ENCODE measurements around the gene COL10A1. TPM values are rescaled to one million over a fixed set of nuclear protein-coding genes. Genes with fewer than 3 reads are reported as not detected.

The COL10A1 gene
- total and polyA plus RNA-seq, 2 of the 4 experiments (the other 2 are of a cell fraction) = 0.05 TPM; not detected in 1

DNA sequence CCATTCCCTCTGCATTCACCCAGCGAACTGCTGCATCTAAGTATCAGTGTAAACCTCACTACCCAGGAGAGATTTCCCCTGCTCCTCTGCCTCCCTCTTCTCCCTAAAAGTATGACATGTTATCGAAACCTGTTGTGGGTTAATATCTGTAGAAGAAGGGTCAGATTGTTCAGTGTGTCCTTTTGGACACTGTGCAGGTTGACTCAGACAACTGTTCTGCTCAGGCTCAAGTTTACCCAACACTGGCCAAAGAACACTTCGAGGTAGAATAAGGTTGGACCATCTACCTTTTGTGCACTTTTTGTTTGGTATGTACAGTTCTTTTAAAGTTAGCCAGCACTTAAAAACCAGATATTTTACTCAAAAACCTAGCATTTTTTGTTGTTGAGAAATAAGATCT lies 20.7 kb downstream of the COL10A1 start:
- no peak overlapping the region for H2AK9ac ChIP-seq (replicated peaks; ENCODE audit: low read depth, low read length, poor library complexity)
- CTCF ChIA-PET = no interaction called here
- in situ Hi-C loops (cut with MboI; ENCODE audit: low sequenced_read_pairs) = no loop called here

More for the DNA sequence above, 20.7 kb downstream of the COL10A1 start:
- dilution Hi-C loops (cut with HindIII; ENCODE audit: low sequenced_read_pairs, unreplicated experiment) (no loop called here), intact Hi-C loops (cut with micrococcal nuclease) (no loop called here)
- peaks cover 4% of the 10 kb centered on the region for H3K36me3 ChIP-seq (ENCODE audit: control insufficient read depth, insufficient read depth, low read length)
- peaks cover 20 to 22% of the 10 kb centered on the region in 2 experiments; a peak in 3 of 4 replicates for H3K79me1 ChIP-seq (ENCODE audit: low read depth in 1 of 2, low read length in 2 of 2)
- H3K9ac ChIP-seq (ENCODE audit: low read depth, low read length) = no peak overlapping the region
- H3K9me3 ChIP-seq (ENCODE audit: control insufficient read depth, insufficient read depth, low read length) = no peaks in the 10 kb centered on the region
- TF ChIP-seq SMC3 (IDR thresholded peaks at IDR 0.05; ENCODE audit: low read depth, low read length) (no peak), NFE2L2 (IDR thresholded peaks at IDR 0.05; ENCODE audit: low read depth, low read length) (no peak), FOS (IDR thresholded peaks at IDR 0.05; ENCODE audit: low read depth, low read length) (no peak), BHLHE40 (IDR thresholded peaks at IDR 0.05; ENCODE audit: low read depth, low read length) (no peak), RAD21 (IDR thresholded peaks at IDR 0.05; ENCODE audit: low read length) (no peak), CHD1 (IDR thresholded peaks at IDR 0.05; ENCODE audit: low read depth, low read length) (no peak), MAFK (IDR thresholded peaks at IDR 0.05; ENCODE audit: low read depth, low read length) (no peak), CEBPB (IDR thresholded peaks at IDR 0.05; ENCODE audit: low read depth, low read length) (no peak), RCOR1 (IDR thresholded peaks at IDR 0.05; ENCODE audit: insufficient replicate concordance, low read length) (no peak), MAZ (IDR thresholded peaks at IDR 0.05; ENCODE audit: borderline replicate concordance, low read depth, low read length) (no peak), POLR2A (IDR thresholded peaks at IDR 0.05; ENCODE audit: low read depth, low read length) (no peak), MXI1 (IDR thresholded peaks at IDR 0.05; ENCODE audit: borderline replicate concordance, low read depth, low read length) (no peak), RFX5 (IDR thresholded peaks at IDR 0.05; ENCODE audit: low read depth, low read length) (no peak)
- TF ChIP-seq, protein P1, sequence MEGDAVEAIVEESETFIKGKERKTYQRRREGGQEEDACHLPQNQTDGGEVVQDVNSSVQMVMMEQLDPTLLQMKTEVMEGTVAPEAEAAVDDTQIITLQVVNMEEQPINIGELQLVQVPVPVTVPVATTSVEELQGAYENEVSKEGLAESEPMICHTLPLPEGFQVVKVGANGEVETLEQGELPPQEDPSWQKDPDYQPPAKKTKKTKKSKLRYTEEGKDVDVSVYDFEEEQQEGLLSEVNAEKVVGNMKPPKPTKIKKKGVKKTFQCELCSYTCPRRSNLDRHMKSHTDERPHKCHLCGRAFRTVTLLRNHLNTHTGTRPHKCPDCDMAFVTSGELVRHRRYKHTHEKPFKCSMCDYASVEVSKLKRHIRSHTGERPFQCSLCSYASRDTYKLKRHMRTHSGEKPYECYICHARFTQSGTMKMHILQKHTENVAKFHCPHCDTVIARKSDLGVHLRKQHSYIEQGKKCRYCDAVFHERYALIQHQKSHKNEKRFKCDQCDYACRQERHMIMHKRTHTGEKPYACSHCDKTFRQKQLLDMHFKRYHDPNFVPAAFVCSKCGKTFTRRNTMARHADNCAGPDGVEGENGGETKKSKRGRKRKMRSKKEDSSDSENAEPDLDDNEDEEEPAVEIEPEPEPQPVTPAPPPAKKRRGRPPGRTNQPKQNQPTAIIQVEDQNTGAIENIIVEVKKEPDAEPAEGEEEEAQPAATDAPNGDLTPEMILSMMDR (conservative IDR thresholded peaks at IDR 0.05; ENCODE audit: low read depth, low read length) = no peak
- TF ChIP-seq, protein P2, sequence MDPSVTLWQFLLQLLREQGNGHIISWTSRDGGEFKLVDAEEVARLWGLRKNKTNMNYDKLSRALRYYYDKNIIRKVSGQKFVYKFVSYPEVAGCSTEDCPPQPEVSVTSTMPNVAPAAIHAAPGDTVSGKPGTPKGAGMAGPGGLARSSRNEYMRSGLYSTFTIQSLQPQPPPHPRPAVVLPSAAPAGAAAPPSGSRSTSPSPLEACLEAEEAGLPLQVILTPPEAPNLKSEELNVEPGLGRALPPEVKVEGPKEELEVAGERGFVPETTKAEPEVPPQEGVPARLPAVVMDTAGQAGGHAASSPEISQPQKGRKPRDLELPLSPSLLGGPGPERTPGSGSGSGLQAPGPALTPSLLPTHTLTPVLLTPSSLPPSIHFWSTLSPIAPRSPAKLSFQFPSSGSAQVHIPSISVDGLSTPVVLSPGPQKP (IDR thresholded peaks at IDR 0.05; ENCODE audit: borderline replicate concordance, low read depth, low read length) = no peak
- TF ChIP-seq, protein P3, sequence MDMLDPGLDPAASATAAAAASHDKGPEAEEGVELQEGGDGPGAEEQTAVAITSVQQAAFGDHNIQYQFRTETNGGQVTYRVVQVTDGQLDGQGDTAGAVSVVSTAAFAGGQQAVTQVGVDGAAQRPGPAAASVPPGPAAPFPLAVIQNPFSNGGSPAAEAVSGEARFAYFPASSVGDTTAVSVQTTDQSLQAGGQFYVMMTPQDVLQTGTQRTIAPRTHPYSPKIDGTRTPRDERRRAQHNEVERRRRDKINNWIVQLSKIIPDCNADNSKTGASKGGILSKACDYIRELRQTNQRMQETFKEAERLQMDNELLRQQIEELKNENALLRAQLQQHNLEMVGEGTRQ (IDR thresholded peaks at IDR 0.05; ENCODE audit: low read depth, low read length) = no peak
- no peak for DNase-seq
- no peak overlapping the region for H3K4me2 ChIP-seq (ENCODE audit: low read depth, low read length)
- no peak overlapping the region for H3K4me3 ChIP-seq (ENCODE audit: insufficient read depth, low read depth, low read length)
- no peaks in the 10 kb centered on the region for H4K20me1 ChIP-seq (ENCODE audit: insufficient read depth, low read length)
- no peak overlapping the region for H2AFZ ChIP-seq (replicated peaks; ENCODE audit: low read length, poor library complexity)
- no peaks in the 10 kb centered on the region for H3K27me3 ChIP-seq (ENCODE audit: control insufficient read depth, insufficient read depth, low read length)
- H2AK5ac ChIP-seq (ENCODE audit: low read depth, low read length) = no peak overlapping the region
- no CpG with 5 or more reads among the region's 3 CpGs for WGBS, 2 experiments (ENCODE audit: extremely low coverage in 2 of 2, insufficient read length in 1 of 2)
- ATAC-seq (ENCODE audit: low read depth) = no peak
- no peak overlapping the region for H4K5ac ChIP-seq (ENCODE audit: low read depth, low read length)
- peaks cover 20% of the 10 kb centered on the region for H3K4me1 ChIP-seq (ENCODE audit: control insufficient read depth, insufficient read depth, low read length)
- no peak overlapping the region for H4K91ac ChIP-seq (ENCODE audit: insufficient read depth, low read depth, low read length)
- no peaks in the 10 kb centered on the region for H3K9me1 ChIP-seq (ENCODE audit: insufficient read depth, low read length)
- no peak overlapping the region for H3K14ac ChIP-seq (replicated peaks; ENCODE audit: low read depth, low read length)
- no peak overlapping the region for H3K18ac ChIP-seq (ENCODE audit: low read depth, low read length)
- H3K23ac ChIP-seq (ENCODE audit: low read depth, low read length) = no peak overlapping the region; the same call in 1 of the 2 replicates
- no peak overlapping the region for H2BK15ac ChIP-seq (ENCODE audit: low read depth, low read length)
- BruUV-seq (replicated peaks) = no TSS peak
- POLR2A ChIA-PET (ENCODE audit: unreplicated experiment) = no interaction called here
- no peak overlapping the region for H3K4ac ChIP-seq (ENCODE audit: low read depth, low read length)
- H2BK20ac ChIP-seq (ENCODE audit: low read depth, low read length) = no peak overlapping the region
- H2BK120ac ChIP-seq (ENCODE audit: low read depth, low read length) = no peak overlapping the region
- H4K8ac ChIP-seq (ENCODE audit: low read depth in 2 of 2, low read length in 2 of 2) = no peak overlapping the region
- no peak overlapping the region for H3K56ac ChIP-seq (ENCODE audit: extremely low read depth, insufficient read depth, low read length)
- no peak overlapping the region for H3K27ac ChIP-seq (ENCODE audit: insufficient read depth, low read length)
- H2BK5ac ChIP-seq (ENCODE audit: low read depth, low read length, poor library complexity, severe bottlenecking) = no peak overlapping the region
